Measurements from ENCODE around the gene DNAJB8.
A peak's percentile ranks its signal among the peaks of the same experiment; 100 is the strongest.

Gene DNAJB8

GRCh38 chr3:128493570-128494366 is 27.1 kb upstream of the DNAJB8 start:
- TF ChIP-seq CTCF (IDR thresholded peaks at IDR 0.05; ENCODE audit: low read depth, low read length): no peak
- peaks cover 94% of the 10 kb centered on the region for H3K27me3 ChIP-seq (ENCODE audit: insufficient read depth, low read depth, severe bottlenecking)
- no peak for DNase-seq
- no peaks in the 10 kb centered on the region for H3K36me3 ChIP-seq
- H3K27ac ChIP-seq: no peak overlapping the region
- H3K9me3 ChIP-seq (ENCODE audit: severe bottlenecking): no peaks in the 10 kb centered on the region
- no peak overlapping the region for H3K4me3 ChIP-seq (ENCODE audit: low read depth, low read length)

GRCh38 chr3:128492671-128493569 is 26.2 kb upstream of the DNAJB8 start, which contains the start of gene GATA2:
Gene GATA2 (minus strand): TSS chr3:128493201. CDS start chr3:128487031, 6,170 bp downstream.
- H3K9me3 ChIP-seq (ENCODE audit: severe bottlenecking): no peaks in the 10 kb centered on the region
- no peak within 1 kb of the TSS for H3K4me3 ChIP-seq (ENCODE audit: low read depth, low read length)
- TF ChIP-seq CTCF (IDR thresholded peaks at IDR 0.05; ENCODE audit: low read depth, low read length): peak; percentile 29; the same call in 1 of the 2 replicates
- H3K36me3 ChIP-seq: no peaks in the 10 kb centered on the region
- peak; percentile 59 for DNase-seq
- H3K27ac ChIP-seq: no peak within 1 kb of the TSS
- H3K27me3 ChIP-seq (ENCODE audit: insufficient read depth, low read depth, severe bottlenecking): peaks cover 97% of the 10 kb centered on the region

GRCh38 chr3:128491941-128492670 is 25.4 kb upstream of the DNAJB8 start:
- Histone ChIP-seq H3K9me3 (ENCODE audit: severe bottlenecking) (no peaks in the 10 kb centered on the region), H3K27me3 (ENCODE audit: insufficient read depth, low read depth, severe bottlenecking) (peaks cover 100% of the 10 kb centered on the region), H3K4me3 (ENCODE audit: low read depth, low read length) (no peak overlapping the region), H3K36me3 (no peaks in the 10 kb centered on the region), H3K27ac (no peak overlapping the region)
- no peak for DNase-seq
- no peak for TF ChIP-seq CTCF (IDR thresholded peaks at IDR 0.05; ENCODE audit: low read depth, low read length)

- no peak overlapping the region for H3K4me3 ChIP-seq (ENCODE audit: low read depth, low read length)
- peaks cover 100% of the 10 kb centered on the region for H3K27me3 ChIP-seq (ENCODE audit: insufficient read depth, low read depth, severe bottlenecking)
- H3K27ac ChIP-seq: no peak overlapping the region
Measured at GRCh38 chr3:128491691-128491940, 24.9 kb upstream of the DNAJB8 start.

More at GRCh38 chr3:128491691-128491940, 24.9 kb upstream of the DNAJB8 start:
- H3K36me3 ChIP-seq: no peaks in the 10 kb centered on the region
- no peak for TF ChIP-seq CTCF (IDR thresholded peaks at IDR 0.05; ENCODE audit: low read depth, low read length)
- no peaks in the 10 kb centered on the region for H3K9me3 ChIP-seq (ENCODE audit: severe bottlenecking)
- DNase-seq: no peak
